ENCODE measurements around the gene DNAJC27.

DNAJC27 gene

GRCh38 chr2:24957976-24958375 is 13.8 kb downstream of the DNAJC27 start:
- Histone ChIP-seq H3F3A (ENCODE audit: insufficient read depth, low read length) (no peaks in the 10 kb centered on the region), H3K4me1 (ENCODE audit: insufficient read depth, low read length, severe bottlenecking) (no peaks in the 10 kb centered on the region), H3K36me3 (ENCODE audit: insufficient read depth, low read length) (peaks cover 76% of the 10 kb centered on the region), H3K9ac (ENCODE audit: low read length) (no peak overlapping the region), H3K9me3 (ENCODE audit: low read length) (no peaks in the 10 kb centered on the region; the same call in 1 of the 2 replicates), H3K27me3 (ENCODE audit: insufficient read depth, low read length) (no peaks in the 10 kb centered on the region), H3K4me3 (ENCODE audit: low read depth, low read length, poor library complexity, severe bottlenecking) (no peak overlapping the region), H3K4me2 (ENCODE audit: low read length) (no peak overlapping the region), H4K20me1 (ENCODE audit: insufficient read depth, low read length) (no peaks in the 10 kb centered on the region), H2AFZ (ENCODE audit: low read length) (no peak overlapping the region), H3K79me2 (ENCODE audit: insufficient read depth, low read length) (no peaks in the 10 kb centered on the region), H3K9me2 (ENCODE audit: low read depth, low read length) (no peaks in the 10 kb centered on the region), H3K27ac (ENCODE audit: low read depth, low read length, poor library complexity, severe bottlenecking) (no peak overlapping the region)
- TF ChIP-seq EZH2 (IDR thresholded peaks at IDR 0.05; ENCODE audit: borderline replicate concordance, low read length) (no peak), CTCF (IDR thresholded peaks at IDR 0.05; ENCODE audit: low read length) (no peak)

- no peak for TF ChIP-seq EZH2 (IDR thresholded peaks at IDR 0.05; ENCODE audit: borderline replicate concordance, low read length)
- no peak for TF ChIP-seq CTCF (IDR thresholded peaks at IDR 0.05; ENCODE audit: low read length)
- H3K9me3 ChIP-seq (ENCODE audit: low read length) = no peaks in the 10 kb centered on the region; the same call in 1 of the 2 replicates
- no peaks in the 10 kb centered on the region for H3K9me2 ChIP-seq (ENCODE audit: low read depth, low read length)
- no peaks in the 10 kb centered on the region for H3F3A ChIP-seq (ENCODE audit: insufficient read depth, low read length)
- no peaks in the 10 kb centered on the region for H3K79me2 ChIP-seq (ENCODE audit: insufficient read depth, low read length)
- H4K20me1 ChIP-seq (ENCODE audit: insufficient read depth, low read length) = no peaks in the 10 kb centered on the region
- H3K9ac ChIP-seq (ENCODE audit: low read length) = no peak overlapping the region
- no peak overlapping the region for H3K27ac ChIP-seq (ENCODE audit: low read depth, low read length, poor library complexity, severe bottlenecking)
- H3K4me2 ChIP-seq (ENCODE audit: low read length) = no peak overlapping the region
- no peaks in the 10 kb centered on the region for H3K4me1 ChIP-seq (ENCODE audit: insufficient read depth, low read length, severe bottlenecking)
- peaks cover 70% of the 10 kb centered on the region for H3K36me3 ChIP-seq (ENCODE audit: insufficient read depth, low read length)
- no peak overlapping the region for H2AFZ ChIP-seq (ENCODE audit: low read length)
- no peak overlapping the region for H3K4me3 ChIP-seq (ENCODE audit: low read depth, low read length, poor library complexity, severe bottlenecking)
- no peaks in the 10 kb centered on the region for H3K27me3 ChIP-seq (ENCODE audit: insufficient read depth, low read length)
Measured at GRCh38 chr2:24957221-24957620, 14.5 kb downstream of the DNAJC27 start.

GRCh38 chr2:24955921-24956320 is 15.8 kb downstream of the DNAJC27 start:
- H3K79me2 ChIP-seq (ENCODE audit: insufficient read depth, low read length) = no peaks in the 10 kb centered on the region
- no peaks in the 10 kb centered on the region; the same call in 1 of the 2 replicates for H3K9me3 ChIP-seq (ENCODE audit: low read length)
- H3F3A ChIP-seq (ENCODE audit: insufficient read depth, low read length) = no peaks in the 10 kb centered on the region
- H3K36me3 ChIP-seq (ENCODE audit: insufficient read depth, low read length) = peaks cover 80% of the 10 kb centered on the region
- H3K9ac ChIP-seq (ENCODE audit: low read length) = no peak overlapping the region
- H2AFZ ChIP-seq (ENCODE audit: low read length) = no peak overlapping the region
- H3K4me3 ChIP-seq (ENCODE audit: low read depth, low read length, poor library complexity, severe bottlenecking) = no peak overlapping the region
- H3K27ac ChIP-seq (ENCODE audit: low read depth, low read length, poor library complexity, severe bottlenecking) = no peak overlapping the region
- no peaks in the 10 kb centered on the region for H3K4me1 ChIP-seq (ENCODE audit: insufficient read depth, low read length, severe bottlenecking)
- no peaks in the 10 kb centered on the region for H3K27me3 ChIP-seq (ENCODE audit: insufficient read depth, low read length)
- H4K20me1 ChIP-seq (ENCODE audit: insufficient read depth, low read length) = no peaks in the 10 kb centered on the region
- no peaks in the 10 kb centered on the region for H3K9me2 ChIP-seq (ENCODE audit: low read depth, low read length)
- no peak overlapping the region for H3K4me2 ChIP-seq (ENCODE audit: low read length)
- TF ChIP-seq EZH2 (IDR thresholded peaks at IDR 0.05; ENCODE audit: borderline replicate concordance, low read length) (no peak), CTCF (IDR thresholded peaks at IDR 0.05; ENCODE audit: low read length) (no peak)

Measured in OCI-LY1 (cell line).